ENCODE data around the gene TMOD4. TPM values are rescaled to one million over a fixed set of nuclear protein-coding genes. Genes with fewer than 3 reads are reported as not detected.
"Not testable (repeated sequence)": the region's sequence is repeated elsewhere in the genome, so short reads cannot be mapped to it uniquely, and the experiment has no call there.

The TMOD4 gene
- total RNA-seq: not detected in 2 replicates

- DNase-seq (ENCODE audit: low read depth in 2 of 2): peak; percentile 45 to 51
Observed at GRCh38 chr1:151175863-151176262, at the start of gene TMOD4. Gene TMOD4, minus strand, starts transcription at chr1:151175981. Its CDS starts 1,106 bp downstream, at chr1:151174875.

DNA sequence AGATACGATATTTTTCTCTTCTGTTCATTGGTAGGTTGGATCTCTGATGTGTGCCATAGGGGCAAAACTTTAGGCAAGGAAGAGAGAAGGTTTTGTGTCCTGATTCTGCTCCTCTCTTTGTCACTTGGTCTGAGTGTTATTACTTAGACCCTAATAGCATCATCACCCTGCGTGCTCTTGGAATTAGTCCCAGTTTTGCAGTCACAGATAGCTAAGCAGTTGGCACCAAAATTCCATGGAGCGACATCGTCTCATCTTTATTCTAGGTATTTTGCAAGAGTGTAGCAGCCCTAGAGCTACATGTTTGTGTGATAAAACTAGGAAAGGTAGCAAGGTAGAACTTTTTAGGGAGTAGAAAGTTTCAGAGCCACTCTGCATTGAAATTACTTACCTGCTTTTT, 46.3 kb upstream of the TMOD4 start:
- DNase-seq (ENCODE audit: low read depth in 2 of 2): no peak

GRCh38 chr1:151221616-151222015, 45.8 kb upstream of the TMOD4 start:
- DNase-seq (ENCODE audit: low read depth in 2 of 2): no peak

- no peak for DNase-seq (ENCODE audit: low read depth in 2 of 2)
Observed at GRCh38 chr1:151213560-151213959, 37.8 kb upstream of the TMOD4 start.

DNA sequence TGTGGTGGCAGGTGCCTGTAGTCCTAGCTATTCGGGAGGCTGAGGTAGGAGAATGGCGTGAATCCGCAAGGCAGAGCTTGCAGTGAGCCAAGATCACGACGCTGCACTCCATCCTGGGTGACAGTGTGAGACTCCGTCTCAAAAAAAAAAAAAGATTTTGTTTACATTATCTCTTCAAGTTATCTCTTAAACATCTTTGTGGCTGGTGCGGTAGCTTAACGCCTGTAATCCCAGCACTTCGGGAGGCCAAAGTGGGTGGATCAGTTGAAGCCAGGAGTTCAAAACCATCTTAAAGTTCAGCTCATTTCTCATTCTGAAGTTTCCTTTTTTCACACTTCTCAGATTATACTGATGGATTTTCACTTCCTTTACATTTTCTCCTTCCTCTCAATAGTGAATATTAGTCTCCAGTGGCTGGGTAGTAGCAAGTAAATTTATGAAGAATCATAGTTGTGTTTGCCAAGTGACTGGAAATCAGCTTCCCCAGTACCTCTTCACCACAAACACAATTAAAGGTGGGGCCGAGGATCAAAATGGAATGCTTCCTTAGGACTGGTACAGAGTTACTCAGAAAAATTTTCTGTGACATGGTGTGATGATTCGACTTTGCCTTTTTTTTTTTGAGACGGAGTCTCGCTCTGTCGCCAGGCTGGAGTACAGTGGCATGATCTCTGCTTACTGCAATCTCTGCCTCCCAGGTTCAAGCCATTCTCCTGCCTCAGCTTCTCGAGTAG, 36.4 kb upstream of the TMOD4 start:
- no peak for DNase-seq (ENCODE audit: low read depth in 2 of 2)

- DNase-seq (ENCODE audit: low read depth in 2 of 2): peak in 1 of 2 donors; percentile 37
Observed at GRCh38 chr1:151210830-151211229, 35.0 kb upstream of the TMOD4 start.

DNA sequence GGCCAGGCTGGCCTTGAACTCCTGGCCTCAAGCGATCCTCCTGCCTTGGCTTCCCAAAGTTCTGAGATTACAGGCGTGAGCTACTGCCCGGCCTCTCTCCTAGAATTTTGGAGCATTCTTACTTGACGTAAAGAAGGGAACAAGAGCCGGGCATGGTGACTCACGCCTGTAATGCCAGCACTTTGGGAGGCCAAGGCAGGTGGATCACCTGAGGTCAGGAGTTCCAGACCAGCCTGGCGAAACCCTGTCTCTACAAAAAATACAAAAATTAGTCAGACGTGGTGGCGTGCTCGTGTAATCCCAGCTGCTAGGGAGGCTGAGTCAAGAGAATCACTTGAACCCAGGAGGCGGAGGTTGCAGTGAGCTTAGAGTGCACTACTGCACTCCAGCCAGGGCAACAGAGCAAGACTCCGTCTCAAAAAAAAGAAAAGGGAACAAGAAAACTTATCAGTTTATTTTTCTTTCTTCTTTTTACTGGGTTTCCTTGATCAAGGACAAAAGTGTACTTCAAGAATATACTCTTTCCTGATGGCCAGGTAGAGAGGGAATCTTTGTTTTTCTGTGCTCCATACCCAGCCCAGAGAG, 29.7 kb upstream of the TMOD4 start:
- DNase-seq (ENCODE audit: low read depth in 2 of 2): not testable (repeated sequence)

DNA sequence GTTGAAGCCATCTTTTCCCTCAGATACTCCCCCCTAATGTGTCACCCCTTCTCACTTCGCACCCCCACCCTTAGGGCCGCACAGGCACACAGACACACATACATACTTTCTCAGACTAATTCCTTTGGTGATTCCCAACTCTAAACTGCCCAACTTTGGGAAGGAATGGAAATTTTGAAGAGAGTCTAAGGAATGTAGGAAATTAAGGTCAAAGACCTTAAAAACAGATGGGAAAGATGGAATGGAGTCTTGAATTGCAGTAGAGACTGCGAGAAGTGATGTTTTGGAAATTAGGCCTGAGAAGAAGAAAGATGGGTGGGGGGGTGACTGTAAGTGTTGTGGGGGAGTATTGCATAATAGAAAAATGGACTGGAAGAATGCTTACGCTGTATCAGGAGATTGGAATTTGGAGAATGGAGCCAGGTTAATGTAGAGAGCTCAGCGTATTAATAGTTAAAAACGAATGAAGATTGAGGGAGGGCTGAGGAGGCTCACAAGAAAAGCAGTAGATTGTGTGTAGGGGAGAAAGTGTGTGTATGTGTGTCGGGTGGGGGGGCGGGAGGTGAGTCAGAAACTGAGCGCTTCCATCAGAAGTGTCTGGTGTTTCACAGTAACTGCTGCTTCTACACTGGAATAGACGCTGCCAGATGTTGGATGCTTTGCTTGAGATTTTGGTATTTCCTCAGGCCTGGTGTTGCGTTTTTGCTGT, 24.2 kb upstream of the TMOD4 start:
- peak; percentile 34 to 61 for DNase-seq (ENCODE audit: low read depth in 2 of 2)

- peak; percentile 98 to 99 for DNase-seq (ENCODE audit: low read depth in 2 of 2)
Observed at GRCh38 chr1:151198254-151199127, 22.7 kb upstream of the TMOD4 start, which contains the start of gene PIP5K1A. Gene PIP5K1A, plus strand, starts transcription at chr1:151198552. Its CDS starts 445 bp downstream, at chr1:151198997.

- DNase-seq (ENCODE audit: low read depth in 2 of 2): no peak
Observed at GRCh38 chr1:151197863-151198253, 22.1 kb upstream of the TMOD4 start.

- peak; percentile 89 for DNase-seq (ENCODE audit: low read depth in 2 of 2)
Observed at GRCh38 chr1:151196292-151196800, 20.6 kb upstream of the TMOD4 start.

DNA sequence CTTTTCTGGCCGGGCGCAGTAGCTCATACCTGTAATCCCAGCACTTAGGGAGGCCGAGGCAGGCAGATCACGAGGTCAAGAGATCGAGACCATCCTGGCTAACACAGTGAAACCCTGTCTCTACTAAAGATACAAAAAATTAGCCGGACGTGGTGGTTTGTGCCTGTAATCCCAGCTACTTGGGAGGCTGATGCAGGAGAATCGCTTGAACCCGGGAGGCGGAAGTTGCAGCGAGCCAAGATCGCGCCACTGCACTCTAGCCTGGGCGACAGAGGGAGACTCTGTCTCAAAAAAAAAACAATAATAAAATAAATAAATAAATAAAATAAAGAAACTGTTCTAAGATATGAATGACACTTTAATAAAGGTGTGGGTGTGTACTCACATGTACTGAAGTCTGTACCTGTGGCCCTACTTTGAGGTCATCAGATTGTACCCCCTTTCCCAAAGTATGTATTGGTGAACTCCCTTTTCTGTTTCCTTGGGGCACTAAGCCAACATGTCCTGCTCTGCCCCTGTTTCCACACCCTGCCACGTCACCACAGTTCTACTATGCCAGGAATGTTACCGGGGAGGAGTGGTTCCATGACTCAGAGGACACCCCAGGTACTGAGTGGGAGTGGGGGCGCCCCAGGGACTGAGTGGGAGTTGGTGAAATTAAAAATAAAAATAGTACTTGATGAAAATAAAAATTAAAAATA, 19.3 kb upstream of the TMOD4 start:
- peak; percentile 72 to 80 for DNase-seq (ENCODE audit: low read depth in 2 of 2)

DNA sequence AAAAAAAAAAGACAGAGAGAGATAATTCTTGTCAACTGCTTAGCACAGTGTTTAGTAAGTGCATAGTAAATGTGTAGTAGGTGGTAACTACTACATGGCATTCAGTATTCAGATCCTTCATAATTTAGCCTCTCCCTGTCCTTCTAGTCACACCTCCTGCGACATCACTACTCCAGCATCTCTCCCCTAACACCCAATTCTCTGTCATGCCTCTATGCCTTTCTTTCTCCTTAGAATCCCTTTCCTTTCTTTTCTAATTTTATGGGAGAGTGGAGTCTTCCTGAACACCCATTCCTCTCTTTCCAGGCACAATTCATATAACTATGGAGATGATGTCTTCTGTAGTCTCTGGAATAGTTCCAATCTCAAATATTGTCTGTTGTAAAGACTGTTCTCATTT, 18.1 kb upstream of the TMOD4 start:
- no peak for DNase-seq (ENCODE audit: low read depth in 2 of 2)

DNA sequence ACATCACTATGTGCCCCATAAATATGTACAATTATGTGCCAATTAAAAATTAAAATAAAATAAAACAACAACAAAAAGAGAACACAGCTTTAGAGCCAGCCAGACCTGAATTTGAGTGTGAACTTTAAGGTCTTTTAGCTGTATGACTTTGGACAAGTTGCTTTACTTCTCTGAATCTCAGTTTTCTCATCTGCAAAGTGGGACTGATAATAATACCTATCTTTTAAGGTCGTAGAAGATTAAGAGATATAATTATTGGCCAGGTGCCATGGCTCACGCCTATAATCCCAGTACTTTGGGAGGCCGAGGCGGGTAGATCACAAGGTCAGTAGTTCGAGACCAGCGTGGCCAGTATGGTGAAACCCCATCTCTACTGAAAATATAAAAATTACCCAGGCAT, 17.5 kb upstream of the TMOD4 start:
- DNase-seq (ENCODE audit: low read depth in 2 of 2): no peak

- no peak for DNase-seq (ENCODE audit: low read depth in 2 of 2)
Observed at GRCh38 chr1:151192047-151192446, 16.3 kb upstream of the TMOD4 start.

GRCh38 chr1:151189637-151190445, 14.1 kb upstream of the TMOD4 start, which contains the start of gene VPS72:
Gene VPS72, minus strand, starts transcription at chr1:151190197. Its CDS starts 76 bp downstream, at chr1:151190121.
- peak; percentile 92 for DNase-seq (ENCODE audit: low read depth in 2 of 2)

- DNase-seq (ENCODE audit: low read depth in 2 of 2): not testable (repeated sequence)
Observed at GRCh38 chr1:151188667-151189066, 12.9 kb upstream of the TMOD4 start.

DNA sequence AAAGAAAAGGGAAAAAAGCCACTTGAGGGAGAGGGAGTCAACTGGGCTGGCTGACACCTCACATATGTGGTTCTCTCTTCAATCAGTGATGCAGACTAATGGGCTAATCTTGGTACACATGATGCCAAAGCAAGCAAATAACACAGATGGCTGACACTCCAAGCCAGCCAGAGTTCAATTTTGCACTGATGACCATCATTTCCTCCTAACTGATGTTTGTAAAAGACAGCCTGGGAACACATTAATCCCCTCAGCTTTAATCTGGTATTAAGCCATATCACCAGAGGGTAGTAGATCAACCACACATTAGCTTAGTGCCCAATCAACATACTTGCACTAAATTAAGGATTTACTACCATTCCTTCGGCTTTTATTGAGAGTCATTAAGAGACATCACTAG, 11.4 kb upstream of the TMOD4 start:
- no peak for DNase-seq (ENCODE audit: low read depth in 2 of 2)

DNA sequence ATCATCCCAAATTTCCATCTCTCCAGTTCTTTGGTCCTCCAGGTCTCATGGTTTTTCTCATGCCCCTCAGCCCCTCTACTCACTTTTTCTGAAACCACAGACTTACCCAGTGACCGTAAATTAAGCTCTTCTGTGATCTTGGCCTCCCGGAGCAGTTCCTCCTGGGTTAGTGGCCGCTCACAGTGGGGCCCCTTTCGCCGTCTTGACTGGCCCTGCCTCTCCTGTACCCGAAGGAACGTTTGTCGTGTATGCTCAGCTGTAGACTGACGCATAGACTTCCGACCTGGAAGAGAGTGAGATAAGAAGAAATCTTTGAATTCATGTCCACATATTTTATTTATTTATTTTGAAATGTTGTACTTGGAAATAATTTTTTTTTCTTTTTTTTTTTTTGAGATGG, 8.4 kb upstream of the TMOD4 start:
- DNase-seq (ENCODE audit: low read depth in 2 of 2): no peak

All from lung microvascular endothelial cell (primary cell).